ENCODE data around the gene TRERF1.
A peak's percentile ranks its signal among the peaks of the same experiment; 100 is the strongest.

The TRERF1 gene

DNA sequence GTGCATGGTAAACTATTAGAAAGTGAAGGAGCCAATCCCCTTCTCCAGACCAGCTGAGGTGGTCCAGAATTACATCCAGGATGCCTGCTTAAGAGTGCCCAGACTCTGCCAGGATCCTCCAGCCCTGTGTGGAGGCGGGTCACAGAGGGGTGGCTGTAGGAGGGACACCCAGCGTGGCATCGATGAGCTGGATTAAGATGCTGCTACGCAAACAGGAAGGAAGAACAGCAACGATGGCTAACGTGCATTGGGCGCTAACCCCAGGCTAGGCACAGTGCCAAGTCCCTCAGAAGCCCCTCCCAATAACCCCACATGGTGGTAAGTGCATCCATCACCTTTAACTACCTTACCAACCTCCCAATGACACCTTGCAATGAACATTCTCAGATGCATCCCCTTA is 170.2 kb downstream of the TRERF1 start:
- peak overlapping the region; percentile 39 for H3K27ac Mint-ChIP-seq
- H3K27me3 Mint-ChIP-seq (ENCODE audit: low read depth): no peaks in the 10 kb centered on the region
- DNase-seq (ENCODE audit: low spot score): no peak
- peak overlapping the region; percentile 7 for H3K4me3 Mint-ChIP-seq
- H3K4me1 Mint-ChIP-seq (ENCODE audit: low read depth): peaks cover 34% of the 10 kb centered on the region
- H3K9me3 Mint-ChIP-seq: no peaks in the 10 kb centered on the region
- peaks cover 2% of the 10 kb centered on the region for H3K36me3 Mint-ChIP-seq (ENCODE audit: low read depth)

DNA sequence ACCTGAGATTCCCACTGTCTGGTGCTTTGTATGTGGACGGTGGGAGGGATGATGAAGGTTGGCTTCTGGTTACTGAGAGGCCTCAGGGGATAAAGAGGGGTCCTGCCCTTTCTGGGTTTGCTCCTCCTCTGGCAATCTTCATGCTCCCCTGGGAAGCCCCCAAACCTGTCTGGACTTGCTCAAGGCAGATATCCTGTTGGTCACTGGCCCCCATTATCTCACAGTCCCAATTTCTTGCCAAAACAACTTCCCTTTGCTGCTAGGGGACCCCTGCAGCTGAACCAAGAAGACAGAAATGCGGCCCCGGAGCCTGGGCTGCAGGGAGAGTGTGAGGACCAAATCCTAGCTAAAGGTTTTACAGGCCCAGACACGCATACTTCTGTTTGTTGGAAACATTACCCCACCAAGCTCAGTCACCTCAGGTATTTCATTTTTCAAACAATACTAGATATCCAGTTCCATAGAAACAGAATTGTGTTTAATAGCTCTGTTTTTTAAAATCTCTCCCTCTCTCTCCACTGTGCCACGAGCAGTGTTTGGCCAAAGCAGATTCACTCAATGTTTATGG is 170.7 kb downstream of the TRERF1 start:
- H3K9me3 Mint-ChIP-seq: no peaks in the 10 kb centered on the region
- H3K4me1 Mint-ChIP-seq (ENCODE audit: low read depth): peaks cover 34% of the 10 kb centered on the region
- no peak for DNase-seq (ENCODE audit: low spot score)
- peak overlapping the region; percentile 39 for H3K27ac Mint-ChIP-seq
- H3K36me3 Mint-ChIP-seq (ENCODE audit: low read depth): peaks cover 2% of the 10 kb centered on the region
- H3K4me3 Mint-ChIP-seq: peak overlapping the region; percentile 7
- no peaks in the 10 kb centered on the region for H3K27me3 Mint-ChIP-seq (ENCODE audit: low read depth)

DNA sequence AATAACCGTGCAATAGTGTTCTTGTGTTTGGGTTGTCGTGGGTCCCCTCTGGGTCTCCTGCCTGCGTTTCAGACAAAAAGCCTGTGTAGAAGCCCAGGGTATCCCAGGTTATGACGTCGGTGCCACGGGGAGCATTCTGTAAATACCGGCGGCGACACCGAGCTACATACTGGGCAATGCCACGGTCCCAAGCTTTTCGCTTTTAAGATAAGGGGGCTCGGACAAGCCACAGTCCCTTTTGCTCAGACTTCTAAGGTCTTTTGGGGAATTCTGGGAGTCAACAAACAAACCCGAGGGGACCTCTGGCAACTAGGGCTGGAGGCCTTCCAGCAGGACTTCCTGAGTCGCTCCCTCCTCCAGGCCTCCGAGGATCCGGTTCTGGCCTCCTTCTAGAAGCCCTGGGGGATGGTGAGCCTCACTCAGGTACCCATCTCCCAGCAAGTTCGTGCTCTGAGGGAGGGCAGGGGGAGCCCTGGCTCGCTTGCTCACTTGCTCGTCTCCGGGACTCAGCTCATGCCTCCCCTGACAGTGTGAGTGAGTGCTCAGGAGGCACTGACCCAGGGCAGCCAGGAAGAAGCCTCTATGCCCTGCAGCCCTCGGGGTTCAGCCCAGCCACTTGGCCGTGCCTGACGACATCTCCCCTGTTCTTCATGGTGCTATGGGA is 171.6 kb downstream of the TRERF1 start:
- Mint-ChIP-seq H3K4me1 (ENCODE audit: low read depth) (peaks cover 34% of the 10 kb centered on the region), H3K27me3 (ENCODE audit: low read depth) (no peaks in the 10 kb centered on the region), H3K27ac (no peak overlapping the region), H3K9me3 (no peaks in the 10 kb centered on the region), H3K4me3 (no peak overlapping the region), H3K36me3 (ENCODE audit: low read depth) (peaks cover 2% of the 10 kb centered on the region)
- no peak for DNase-seq (ENCODE audit: low spot score)

DNA sequence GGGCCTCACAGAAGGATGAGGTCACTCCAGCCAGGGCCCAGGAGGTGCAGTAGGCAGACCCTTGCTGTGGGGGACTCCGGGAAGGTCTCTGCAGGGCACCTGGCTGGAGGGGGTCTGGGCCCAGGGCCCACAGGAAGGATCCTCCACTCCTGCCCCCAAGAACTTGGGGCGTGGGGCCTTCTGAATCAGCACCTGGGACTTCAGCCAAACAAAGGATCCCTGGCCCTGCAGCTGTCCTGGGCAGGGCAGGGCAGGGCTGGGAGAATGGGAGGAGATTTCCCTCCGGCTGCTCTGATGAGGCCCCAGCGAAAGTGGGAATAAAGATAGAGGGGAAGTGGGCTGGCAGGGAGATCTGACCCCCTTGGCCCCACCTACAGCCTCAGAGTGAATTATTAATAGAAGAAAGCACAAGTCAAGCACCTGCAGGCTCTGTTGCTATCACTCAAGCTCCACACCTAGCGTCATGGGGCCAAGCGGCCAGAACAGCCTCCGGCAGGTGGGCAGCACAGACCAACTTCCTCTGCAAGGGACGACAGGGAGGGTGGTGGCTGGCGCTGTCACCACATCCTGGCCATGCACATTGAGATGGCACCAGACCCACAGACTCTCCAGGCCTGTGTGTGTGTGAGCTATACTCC is 172.5 kb downstream of the TRERF1 start:
- no peak for DNase-seq (ENCODE audit: low spot score)
- Mint-ChIP-seq H3K36me3 (ENCODE audit: low read depth) (peaks cover under 1% of the 10 kb centered on the region), H3K4me3 (peak overlapping the region; percentile 29), H3K4me1 (ENCODE audit: low read depth) (peaks cover 31% of the 10 kb centered on the region), H3K27ac (peak overlapping the region; percentile 64), H3K9me3 (no peaks in the 10 kb centered on the region), H3K27me3 (ENCODE audit: low read depth) (no peaks in the 10 kb centered on the region)

DNA sequence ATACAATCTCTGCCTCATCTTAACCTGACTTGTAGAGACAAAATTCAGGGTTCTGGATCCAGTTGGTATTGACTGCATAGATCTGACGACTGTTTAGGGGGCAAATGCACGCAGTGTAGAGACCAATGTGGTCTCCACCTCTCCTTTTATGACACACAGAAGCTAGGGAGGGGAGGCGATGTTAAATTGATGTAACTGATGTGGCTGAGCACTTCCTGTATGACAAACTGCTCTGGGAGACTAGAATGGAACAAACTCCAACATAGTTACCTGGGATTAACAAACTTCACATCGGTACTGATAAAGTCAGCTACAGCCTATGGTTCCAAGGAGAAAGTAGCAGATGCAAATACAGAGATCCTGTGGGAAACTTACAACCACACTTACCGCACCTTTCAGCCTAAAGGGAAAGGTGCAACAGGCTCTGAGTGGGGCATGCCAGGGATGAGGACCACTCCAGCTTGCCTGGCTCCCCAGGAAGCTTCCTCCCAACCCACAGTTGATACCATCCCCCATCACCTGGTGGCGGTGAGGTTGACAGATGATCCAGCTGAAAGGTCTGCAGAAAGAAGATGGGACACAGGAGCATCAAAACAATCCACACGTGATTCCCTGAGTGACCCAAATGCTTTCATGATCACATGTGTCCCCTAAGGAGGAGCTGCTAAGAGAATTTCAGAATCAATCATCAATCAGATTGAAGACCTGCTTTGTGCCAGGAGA is 173.4 kb downstream of the TRERF1 start:
- Mint-ChIP-seq H3K9me3 (no peaks in the 10 kb centered on the region), H3K4me3 (no peak overlapping the region), H3K36me3 (ENCODE audit: low read depth) (no peaks in the 10 kb centered on the region), H3K27me3 (ENCODE audit: low read depth) (no peaks in the 10 kb centered on the region), H3K27ac (peak overlapping the region; percentile 55), H3K4me1 (ENCODE audit: low read depth) (peaks cover 31% of the 10 kb centered on the region)
- no peak for DNase-seq (ENCODE audit: low spot score)

DNA sequence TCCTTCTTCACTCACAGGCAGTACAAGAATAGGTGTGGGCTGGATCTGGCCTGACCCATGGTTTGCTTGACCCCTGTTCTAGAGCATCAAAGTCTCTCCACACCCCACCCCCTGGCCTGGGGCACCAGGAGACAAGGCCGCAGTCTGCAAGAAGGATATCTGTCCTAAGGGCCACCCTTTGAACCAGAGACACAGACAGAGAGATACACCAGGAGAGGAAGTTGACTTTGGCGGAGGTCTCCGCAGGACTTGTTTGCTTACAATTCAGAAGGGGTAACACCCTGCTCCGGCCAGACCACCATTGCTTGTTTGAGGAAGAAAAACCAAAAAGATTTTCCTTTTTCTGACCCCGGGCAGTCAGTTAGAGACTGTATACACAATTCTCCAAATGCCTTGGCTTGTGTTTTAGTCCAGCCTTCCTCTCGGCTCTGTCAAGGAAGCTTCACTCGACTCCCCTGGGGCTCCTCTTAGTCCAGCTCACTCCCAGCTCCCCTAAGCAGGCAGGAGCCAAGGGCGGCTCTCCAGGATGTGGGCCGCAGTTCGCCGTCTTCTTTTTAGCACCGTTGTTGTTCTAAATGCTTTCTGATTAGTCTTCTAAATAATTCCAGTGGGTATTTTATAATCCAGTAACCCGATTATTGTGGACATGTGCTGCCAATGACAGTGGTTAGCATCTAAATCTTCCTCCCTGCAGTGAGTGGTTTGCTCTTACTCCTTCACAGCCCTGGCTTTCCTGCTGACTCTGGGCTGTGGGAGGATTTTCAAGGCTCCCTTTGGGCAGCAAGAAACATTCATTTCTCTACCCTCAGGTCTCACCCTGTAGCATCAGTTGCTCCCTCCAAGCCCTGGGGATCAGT is 175.5 kb downstream of the TRERF1 start:
- Mint-ChIP-seq H3K4me1 (ENCODE audit: low read depth) (peaks cover 23% of the 10 kb centered on the region), H3K27me3 (ENCODE audit: low read depth) (no peaks in the 10 kb centered on the region), H3K27ac (no peak overlapping the region), H3K9me3 (no peaks in the 10 kb centered on the region), H3K36me3 (ENCODE audit: low read depth) (no peaks in the 10 kb centered on the region), H3K4me3 (no peak overlapping the region)
- DNase-seq (ENCODE audit: low spot score): no peak

DNA sequence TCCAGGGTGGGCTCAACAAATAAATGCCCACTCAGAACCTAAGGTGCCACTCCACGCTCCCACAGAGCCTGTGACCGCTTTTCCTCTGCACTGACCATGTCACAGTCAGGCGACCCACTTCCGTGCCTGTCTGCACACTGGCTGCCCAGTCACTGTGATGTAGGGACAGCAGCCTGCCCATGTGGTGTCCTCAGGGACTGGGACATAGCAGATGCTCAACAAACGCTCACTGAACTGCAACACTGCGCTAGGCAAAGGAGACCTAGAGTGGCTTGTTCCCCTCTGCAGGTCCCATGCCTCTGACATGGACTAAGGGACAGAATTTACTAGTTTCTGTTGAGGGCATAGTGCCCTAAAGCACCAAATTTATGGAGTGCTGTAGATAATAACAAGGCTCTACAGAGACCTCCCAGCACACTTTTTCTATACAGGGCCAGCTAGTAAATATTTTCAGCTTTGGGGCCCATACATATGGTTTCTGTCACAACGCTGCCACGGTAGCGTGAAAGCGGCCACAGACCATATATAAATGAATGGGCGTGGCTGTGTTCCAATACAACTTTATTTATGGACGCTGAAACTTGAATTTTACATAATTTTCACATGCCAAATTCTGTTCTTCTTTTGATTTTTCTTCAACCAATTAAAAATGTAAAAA is 176.2 kb downstream of the TRERF1 start:
- H3K27me3 Mint-ChIP-seq (ENCODE audit: low read depth): no peaks in the 10 kb centered on the region
- H3K27ac Mint-ChIP-seq: no peak overlapping the region
- no peaks in the 10 kb centered on the region for H3K36me3 Mint-ChIP-seq (ENCODE audit: low read depth)
- H3K4me1 Mint-ChIP-seq (ENCODE audit: low read depth): peaks cover 21% of the 10 kb centered on the region
- H3K9me3 Mint-ChIP-seq: no peaks in the 10 kb centered on the region
- no peak for DNase-seq (ENCODE audit: low spot score)
- H3K4me3 Mint-ChIP-seq: no peak overlapping the region

DNA sequence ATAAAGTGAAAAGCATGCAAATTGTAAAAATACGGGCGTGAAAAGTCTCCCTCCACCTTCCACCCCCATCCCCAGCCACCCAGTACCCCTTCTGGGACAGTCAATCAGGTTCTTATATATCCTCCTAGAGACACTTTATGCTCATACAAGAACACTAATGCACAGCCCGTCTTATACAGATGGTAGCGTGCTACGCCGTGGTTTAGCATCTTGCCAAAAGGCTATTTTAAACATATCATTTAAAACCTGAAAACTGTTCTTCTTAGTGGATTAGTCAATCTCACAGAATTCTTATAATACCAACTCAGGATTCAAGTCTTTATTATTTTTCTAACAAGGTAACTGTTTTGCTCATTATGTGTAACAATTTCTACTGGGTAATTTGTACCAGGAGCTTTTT is 176.8 kb downstream of the TRERF1 start:
- Mint-ChIP-seq H3K4me3 (no peak overlapping the region), H3K36me3 (ENCODE audit: low read depth) (no peaks in the 10 kb centered on the region), H3K27me3 (ENCODE audit: low read depth) (no peaks in the 10 kb centered on the region), H3K9me3 (no peaks in the 10 kb centered on the region), H3K27ac (no peak overlapping the region), H3K4me1 (ENCODE audit: low read depth) (peaks cover 24% of the 10 kb centered on the region)
- no peak for DNase-seq (ENCODE audit: low spot score)

DNA sequence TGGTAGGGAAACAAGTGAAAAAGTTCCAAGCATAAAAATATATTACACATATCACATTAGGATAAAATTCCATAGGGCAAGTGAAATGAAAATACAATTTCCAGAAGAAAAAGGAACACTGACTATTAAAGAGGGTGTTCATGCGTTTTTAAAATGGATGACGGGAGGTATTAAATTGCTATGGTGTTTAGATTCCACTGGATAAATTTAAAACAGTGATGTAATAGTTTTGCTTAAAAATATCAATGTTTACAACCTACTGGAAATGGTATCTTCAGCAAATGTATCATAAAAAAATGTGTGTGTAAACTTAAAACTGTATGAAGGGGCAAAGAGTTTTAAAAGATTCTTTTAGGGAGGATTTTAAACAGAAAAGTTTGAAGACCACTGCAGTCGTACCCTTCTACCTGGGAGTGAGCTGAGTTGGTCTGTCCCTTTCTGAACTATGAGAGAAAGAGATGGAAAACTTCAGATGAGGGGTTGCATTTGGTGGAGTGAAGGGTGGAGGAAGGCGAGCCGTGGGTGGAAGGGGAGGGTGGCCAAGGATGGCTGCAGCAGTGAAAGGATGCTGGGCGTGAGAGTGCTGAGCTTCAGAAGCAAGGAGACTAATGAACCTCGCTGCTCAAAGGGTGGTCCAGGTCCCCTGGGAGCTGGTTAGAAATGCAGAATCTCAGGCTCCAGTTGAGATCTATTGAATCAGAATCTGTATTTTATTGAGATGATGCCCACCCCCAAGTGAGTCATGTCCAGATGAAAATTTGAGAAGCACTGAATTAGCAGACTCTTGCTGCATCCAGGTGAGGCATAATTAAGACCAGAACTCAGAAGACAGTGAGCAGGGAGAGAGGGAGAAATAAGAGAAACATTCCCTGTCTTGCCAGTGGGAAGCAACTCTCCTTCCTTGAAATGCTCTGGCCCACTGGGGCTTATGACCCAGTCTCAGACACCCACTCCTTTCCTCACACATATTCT is 179.6 kb downstream of the TRERF1 start:
- Mint-ChIP-seq H3K27me3 (ENCODE audit: low read depth) (no peaks in the 10 kb centered on the region), H3K4me1 (ENCODE audit: low read depth) (peaks cover 8% of the 10 kb centered on the region), H3K4me3 (no peak overlapping the region), H3K9me3 (no peaks in the 10 kb centered on the region), H3K27ac (no peak overlapping the region), H3K36me3 (ENCODE audit: low read depth) (peaks cover 13% of the 10 kb centered on the region)
- DNase-seq (ENCODE audit: low spot score): no peak

DNA sequence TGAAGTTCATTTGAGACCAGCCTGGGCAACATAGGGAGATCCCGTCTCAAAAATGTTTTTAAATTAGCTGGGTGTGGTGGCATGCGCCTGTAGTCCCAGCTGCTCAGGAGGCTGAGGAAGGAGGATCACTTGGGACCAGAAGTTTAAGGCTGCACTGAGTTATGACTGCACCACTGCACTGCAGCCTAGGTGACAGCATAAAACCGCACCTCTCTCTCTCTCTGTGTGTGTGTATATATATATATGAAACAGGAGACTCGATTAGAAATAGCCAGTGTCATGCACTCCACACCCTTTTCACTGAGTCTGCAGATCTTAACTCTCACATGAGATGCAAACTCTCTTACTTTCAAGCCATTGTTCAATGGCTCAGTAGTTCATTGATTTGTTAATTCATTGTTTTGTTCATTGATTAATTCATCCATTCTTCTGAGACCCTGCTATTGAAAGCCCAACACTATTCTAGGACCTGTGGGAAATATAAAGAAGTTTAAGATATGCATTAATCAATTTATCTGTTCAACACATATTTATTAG is 181.7 kb downstream of the TRERF1 start:
- Mint-ChIP-seq H3K36me3 (ENCODE audit: low read depth) (peaks cover 15% of the 10 kb centered on the region), H3K27ac (no peak overlapping the region), H3K27me3 (ENCODE audit: low read depth) (no peaks in the 10 kb centered on the region), H3K9me3 (no peaks in the 10 kb centered on the region), H3K4me1 (ENCODE audit: low read depth) (peaks cover 8% of the 10 kb centered on the region), H3K4me3 (no peak overlapping the region)
- no peak for DNase-seq (ENCODE audit: low spot score)

DNA sequence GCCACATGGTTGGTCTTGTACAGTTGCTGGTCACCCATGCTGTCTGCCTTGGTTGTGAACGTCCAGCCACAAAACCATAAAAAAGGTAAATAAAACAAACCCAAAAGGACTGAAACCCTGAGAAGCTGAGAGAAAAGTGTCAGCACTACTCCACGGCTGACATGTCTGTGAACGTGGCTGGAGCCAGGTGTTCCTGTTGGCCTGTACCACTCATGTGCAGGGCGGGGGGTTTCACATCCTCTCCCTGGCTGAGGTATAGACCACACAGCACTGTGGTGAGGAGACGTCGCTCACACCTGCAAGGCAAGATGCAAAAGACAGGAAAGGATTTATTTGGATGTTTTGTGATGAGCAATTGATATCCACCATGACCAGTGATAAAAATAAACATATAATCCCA is 182.2 kb downstream of the TRERF1 start:
- no peak overlapping the region for H3K27ac Mint-ChIP-seq

DNA sequence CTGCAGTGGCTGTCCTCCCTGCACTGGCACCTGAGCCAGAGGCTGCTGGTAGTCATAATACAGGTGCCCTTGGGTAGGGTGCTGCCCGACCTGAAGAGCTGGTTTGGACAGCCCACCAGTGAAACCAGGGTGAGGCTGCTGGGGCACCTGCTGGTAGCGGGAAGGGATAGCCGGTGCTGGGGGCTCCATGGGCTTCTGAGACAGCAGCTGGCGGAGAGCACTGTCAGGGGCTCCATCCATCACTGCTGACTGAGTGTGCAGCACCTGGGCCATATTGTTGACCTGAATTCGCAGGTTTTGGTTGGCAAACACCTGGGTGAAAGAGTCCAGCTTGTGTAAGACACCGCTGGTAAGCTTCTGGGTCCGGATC is 182.9 kb downstream of the TRERF1 start:
- no peaks in the 10 kb centered on the region for H3K27me3 Mint-ChIP-seq (ENCODE audit: low read depth)
- DNase-seq (ENCODE audit: low spot score): no peak
- H3K36me3 Mint-ChIP-seq (ENCODE audit: low read depth): peaks cover 15% of the 10 kb centered on the region
- no peaks in the 10 kb centered on the region for H3K9me3 Mint-ChIP-seq
- H3K4me3 Mint-ChIP-seq: no peak overlapping the region
- no peak overlapping the region for H3K27ac Mint-ChIP-seq
- peaks cover 8% of the 10 kb centered on the region for H3K4me1 Mint-ChIP-seq (ENCODE audit: low read depth)

More for the DNA sequence above, 182.2 kb downstream of the TRERF1 start:
- no peaks in the 10 kb centered on the region for H3K27me3 Mint-ChIP-seq (ENCODE audit: low read depth)
- peaks cover 8% of the 10 kb centered on the region for H3K4me1 Mint-ChIP-seq (ENCODE audit: low read depth)
- no peak overlapping the region for H3K4me3 Mint-ChIP-seq
- H3K9me3 Mint-ChIP-seq: no peaks in the 10 kb centered on the region
- DNase-seq (ENCODE audit: low spot score): no peak
- H3K36me3 Mint-ChIP-seq (ENCODE audit: low read depth): peaks cover 15% of the 10 kb centered on the region

All from T-helper 2 cell treated with Interferon-gamma antibody and Interleukin-4, amounts not matched to agents 5 μg/mL and 100 μg/mL, for 36 hours (primary cell).